Measurements from ENCODE around the gene RNF213.
A peak's percentile ranks its signal among the peaks of the same experiment; 100 is the strongest.
"Not testable (repeated sequence)": the region's sequence is repeated elsewhere in the genome, so short reads cannot be mapped to it uniquely, and the experiment has no call there.

RNF213 gene

GRCh38 chr17:80253631-80254395 is 6.8 kb upstream of the RNF213 start:
- DNase-seq, result no peak

GRCh38 chr17:80254396-80255251 is 6.0 kb upstream of the RNF213 start:
- peak; percentile 87 for DNase-seq

GRCh38 chr17:80256034-80256350 is 4.7 kb upstream of the RNF213 start:
- DNase-seq, result no peak

GRCh38 chr17:80257716-80258213 is 2.9 kb upstream of the RNF213 start:
- DNase-seq, result no peak

- DNase-seq, result not testable (repeated sequence)
Observed at GRCh38 chr17:80258296-80258695, 2.4 kb upstream of the RNF213 start.

- no peak for DNase-seq
Observed at GRCh38 chr17:80259457-80260068, 1.1 kb upstream of the RNF213 start.

GRCh38 chr17:80260069-80260535 is 550 bp upstream of the RNF213 start:
- no peak for DNase-seq

GRCh38 chr17:80261159-80261894 is 675 bp downstream of the RNF213 start:
- peak; percentile 7 for DNase-seq

GRCh38 chr17:80261895-80262279 is 1.2 kb downstream of the RNF213 start:
- no peak for DNase-seq

GRCh38 chr17:80262291-80262690 is 1.6 kb downstream of the RNF213 start:
- DNase-seq, result no peak

GRCh38 chr17:80262775-80263244 is 2.2 kb downstream of the RNF213 start:
- no peak for DNase-seq

- DNase-seq, result peak; percentile 10
Observed at GRCh38 chr17:80263253-80264204, 2.9 kb downstream of the RNF213 start.

- DNase-seq, result no peak
Observed at GRCh38 chr17:80264205-80265075, 3.8 kb downstream of the RNF213 start.

GRCh38 chr17:80265205-80266068 is 4.8 kb downstream of the RNF213 start:
- no peak for DNase-seq

- no peak for DNase-seq
Observed at GRCh38 chr17:80267391-80267790, 6.7 kb downstream of the RNF213 start.

GRCh38 chr17:80268427-80268826 is 7.8 kb downstream of the RNF213 start:
- DNase-seq, result no peak

- no peak for DNase-seq
Observed at GRCh38 chr17:80269405-80269807, 8.8 kb downstream of the RNF213 start.

- no peak for DNase-seq
Observed at GRCh38 chr17:80270104-80270503, 9.5 kb downstream of the RNF213 start.

- DNase-seq, result no peak
Observed at GRCh38 chr17:80270836-80271235, 10.2 kb downstream of the RNF213 start.
